Stomach smooth muscle (tissue), 2 donors: Measurements from ENCODE around the gene METRNL.

ENCODE experiments used
- H3K27ac ChIP-seq: one replicate; pipeline ENCODE4 v1.7.0; 2013; ENCODE audit warnings: mild to moderate bottlenecking, low read length, inconsistent platforms
- H3K27me3 ChIP-seq, 2 donors: one replicate each; pipeline ENCODE4 v1.7.0; 2013; ENCODE audit warnings: low read length in 2 of 2; ENCODE audit not compliant: insufficient read depth in 2 of 2, control insufficient read depth in 1 of 2
- H3K36me3 ChIP-seq, 2 donors: one replicate each; pipeline ENCODE4 v1.7.0; 2013; ENCODE audit warnings: low read length in 2 of 2; ENCODE audit not compliant: control insufficient read depth in 2 of 2, insufficient read depth in 2 of 2
- H3K4me1 ChIP-seq: one replicate; pipeline ENCODE4 v1.7.0; 2013; ENCODE audit warnings: low read length; ENCODE audit not compliant: control insufficient read depth, insufficient read depth
- H3K4me3 ChIP-seq, 2 donors: one replicate each; pipeline ENCODE4 v1.7.0; 2013; ENCODE audit warnings: low read length in 2 of 2
- H3K9ac ChIP-seq, 2 donors: one replicate each; pipeline ENCODE4 v1.7.0; 2013; ENCODE audit warnings: low read length in 2 of 2, mild to moderate bottlenecking in 1 of 2
- H3K9me3 ChIP-seq, 2 donors: one replicate each; pipeline ENCODE4 v1.7.0; 2013; ENCODE audit warnings: low read length in 2 of 2; ENCODE audit not compliant: control insufficient read depth in 2 of 2
- donor health status: healthy.
- donor health status: Pancreatic carcinoma.

Gene METRNL

DNA sequence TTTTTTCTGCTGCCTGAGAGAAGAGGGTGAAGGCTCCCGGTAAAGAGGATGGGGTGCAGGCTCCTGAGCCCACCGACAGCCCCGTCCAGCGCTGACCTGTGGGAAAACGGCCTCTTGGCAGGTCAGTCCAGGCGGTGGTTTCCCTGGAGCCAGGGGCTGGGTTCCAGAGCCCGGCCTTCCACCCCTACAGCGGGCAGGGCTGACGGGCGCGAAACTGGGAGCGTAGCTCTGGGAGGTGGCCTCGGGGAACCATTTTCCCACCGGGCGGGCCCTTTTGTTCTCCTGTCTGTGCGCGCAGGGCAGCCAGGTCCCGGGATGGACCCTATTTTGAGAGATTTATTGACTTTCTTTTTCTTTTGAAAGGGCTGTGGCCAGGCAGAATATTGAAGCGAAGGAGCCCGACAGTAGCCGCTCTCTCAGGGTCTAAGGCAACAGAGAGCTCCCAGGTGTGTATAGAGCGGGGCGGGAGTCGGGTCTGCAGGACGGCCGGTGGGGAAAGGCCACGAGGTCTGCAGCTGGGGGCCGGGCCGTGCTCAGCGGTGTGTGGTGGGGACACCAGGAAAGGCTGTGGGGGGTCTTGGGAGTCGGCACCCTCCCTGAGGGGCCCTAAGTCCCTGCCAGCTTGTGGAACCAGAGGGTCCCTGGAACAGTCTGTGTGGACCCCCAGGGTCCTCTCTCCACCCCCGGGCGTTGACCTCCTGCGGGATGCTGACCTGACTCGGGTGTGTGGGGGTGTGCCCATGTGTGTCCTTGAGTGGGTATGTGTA is 32.3 kb downstream of the METRNL start:
- Histone ChIP-seq H3K4me1 (peaks cover 22% of the 10 kb centered on the region), H3K4me3 (no peak overlapping the region), H3K36me3 (no peaks in the 10 kb centered on the region), H3K27me3 (peaks cover 0 to 2% of the 10 kb centered on the region in 2 donors), H3K9me3 (no peaks in the 10 kb centered on the region), H3K27ac (no peak overlapping the region), H3K9ac (no peak overlapping the region)

DNA sequence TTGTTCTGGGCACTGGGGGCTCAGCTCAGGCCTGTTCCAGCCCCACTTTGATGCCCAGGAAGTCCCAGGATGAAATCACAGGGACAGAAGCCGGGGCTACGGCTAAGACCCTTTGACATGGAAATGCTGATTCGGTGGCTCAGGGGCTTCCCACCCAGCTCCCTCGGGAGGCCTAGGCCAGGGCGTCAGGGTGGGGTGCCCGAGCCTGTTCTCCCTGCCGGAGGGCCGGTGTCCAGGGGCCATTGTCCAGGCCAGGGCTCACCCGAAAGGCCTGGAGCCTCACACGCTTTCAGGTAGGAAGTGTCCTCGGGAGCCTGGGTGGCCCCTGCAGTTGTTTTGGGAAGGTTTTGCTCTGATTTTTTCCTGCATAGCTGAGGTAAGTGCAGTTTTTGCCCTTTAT is 34.0 kb downstream of the METRNL start:
- H3K27ac ChIP-seq: no peak overlapping the region
- H3K4me3 ChIP-seq: no peak overlapping the region
- no peak overlapping the region for H3K9ac ChIP-seq
- peaks cover 0 to 2% of the 10 kb centered on the region in 2 donors for H3K27me3 ChIP-seq
- peaks cover 18% of the 10 kb centered on the region for H3K4me1 ChIP-seq
- no peaks in the 10 kb centered on the region for H3K36me3 ChIP-seq
- no peaks in the 10 kb centered on the region for H3K9me3 ChIP-seq

DNA sequence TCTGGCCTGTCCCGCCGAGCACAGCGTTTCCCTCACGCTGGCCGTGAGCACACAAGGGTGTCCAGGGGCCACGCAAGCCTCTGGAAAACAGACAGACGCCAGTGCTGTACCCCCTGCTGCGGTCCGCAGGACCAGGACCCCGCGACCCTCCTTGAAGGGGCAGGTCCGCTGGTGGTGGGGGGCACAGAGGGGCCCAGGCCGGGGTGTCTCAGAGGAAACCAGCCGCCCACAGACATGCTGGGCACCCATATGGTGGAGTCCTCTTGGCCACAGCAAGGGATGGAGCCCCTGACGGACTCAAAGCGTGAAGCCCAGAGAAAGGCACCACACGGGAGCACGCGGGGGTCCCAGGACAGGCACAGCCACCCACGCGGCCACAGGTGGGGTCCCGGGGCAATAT is 34.4 kb downstream of the METRNL start:
- H3K36me3 ChIP-seq: no peaks in the 10 kb centered on the region
- no peak overlapping the region for H3K4me3 ChIP-seq

DNA sequence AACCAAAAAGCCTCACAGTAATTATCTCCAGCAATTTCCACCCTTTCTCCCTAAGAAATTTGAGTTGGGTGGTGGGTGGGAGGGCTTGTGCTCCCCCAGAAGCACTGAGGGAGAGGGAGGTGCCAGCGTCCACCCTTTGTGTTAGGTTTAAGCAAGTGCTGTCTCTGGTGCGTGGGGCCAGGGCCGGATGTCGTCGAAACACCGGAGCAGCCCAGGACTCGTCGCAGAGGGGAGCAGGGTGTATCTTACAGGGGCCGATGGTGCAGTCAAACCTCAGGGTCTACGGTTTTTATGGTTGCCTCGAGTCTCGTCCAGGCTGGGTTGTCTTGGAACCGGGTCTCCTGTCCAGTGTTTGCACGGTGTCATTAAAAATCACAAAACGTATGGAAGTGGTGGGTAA is 35.3 kb downstream of the METRNL start:
- Histone ChIP-seq H3K4me3 (no peak overlapping the region), H3K36me3 (no peaks in the 10 kb centered on the region), H3K4me1 (peaks cover 12% of the 10 kb centered on the region), H3K27me3 (peaks cover 0 to 2% of the 10 kb centered on the region in 2 donors), H3K9ac (no peak overlapping the region), H3K9me3 (no peaks in the 10 kb centered on the region), H3K27ac (no peak overlapping the region)

More for the DNA sequence above, 34.4 kb downstream of the METRNL start:
- Histone ChIP-seq H3K9ac (no peak overlapping the region), H3K27me3 (peaks cover 0 to 2% of the 10 kb centered on the region in 2 donors), H3K4me1 (peaks cover 18% of the 10 kb centered on the region), H3K9me3 (no peaks in the 10 kb centered on the region), H3K27ac (no peak overlapping the region)

DNA sequence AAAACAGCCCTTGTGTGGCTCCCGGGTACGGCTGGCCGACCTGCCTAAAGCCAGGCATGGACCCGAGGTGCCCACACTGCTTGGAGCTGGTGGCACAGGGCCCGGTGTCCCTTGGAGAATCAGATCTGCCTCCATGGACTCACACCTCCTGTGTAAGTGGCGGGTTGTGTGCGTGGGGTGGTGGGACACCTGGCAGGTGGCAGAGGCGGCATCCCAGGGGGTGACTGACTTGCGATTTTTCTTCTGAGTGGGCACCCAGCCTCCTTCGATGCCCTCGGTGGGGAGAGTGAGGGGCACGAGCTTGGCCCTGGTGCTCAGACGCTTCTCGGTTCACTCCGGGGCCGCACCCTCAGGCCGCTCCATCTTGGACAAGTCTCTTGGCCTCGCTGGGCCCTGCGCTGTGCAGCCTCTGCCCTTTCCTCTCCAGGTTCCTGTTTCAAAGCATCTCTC is 35.8 kb downstream of the METRNL start:
- H3K4me3 ChIP-seq: no peak overlapping the region
- no peak overlapping the region for H3K27ac ChIP-seq
- H3K27me3 ChIP-seq: peaks cover 0 to 2% of the 10 kb centered on the region in 2 donors
- H3K4me1 ChIP-seq: peaks cover 7% of the 10 kb centered on the region
- no peaks in the 10 kb centered on the region for H3K36me3 ChIP-seq
- no peaks in the 10 kb centered on the region for H3K9me3 ChIP-seq
- no peak overlapping the region for H3K9ac ChIP-seq

DNA sequence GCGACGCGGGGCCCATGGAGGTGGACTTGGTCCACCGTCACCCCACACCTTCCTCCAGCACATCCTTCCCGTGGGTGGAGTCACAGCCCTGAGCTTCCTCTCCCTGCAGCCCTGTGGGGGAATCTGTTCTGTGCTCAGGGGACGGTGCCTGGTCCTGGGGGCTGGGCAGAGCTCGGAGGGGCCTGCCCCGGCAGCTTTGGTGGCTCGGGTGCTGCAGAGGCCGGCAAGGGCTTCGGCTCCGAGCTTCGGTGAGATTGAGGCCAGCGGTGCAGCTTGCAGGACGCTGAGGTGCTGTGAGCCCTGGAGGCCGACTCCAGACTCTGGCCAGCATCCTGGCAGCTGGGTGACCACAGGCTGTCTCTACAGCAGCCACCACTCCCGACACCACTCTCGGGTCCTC is 36.4 kb downstream of the METRNL start:
- Histone ChIP-seq H3K4me1 (peaks cover 1% of the 10 kb centered on the region), H3K9me3 (no peaks in the 10 kb centered on the region)

DNA sequence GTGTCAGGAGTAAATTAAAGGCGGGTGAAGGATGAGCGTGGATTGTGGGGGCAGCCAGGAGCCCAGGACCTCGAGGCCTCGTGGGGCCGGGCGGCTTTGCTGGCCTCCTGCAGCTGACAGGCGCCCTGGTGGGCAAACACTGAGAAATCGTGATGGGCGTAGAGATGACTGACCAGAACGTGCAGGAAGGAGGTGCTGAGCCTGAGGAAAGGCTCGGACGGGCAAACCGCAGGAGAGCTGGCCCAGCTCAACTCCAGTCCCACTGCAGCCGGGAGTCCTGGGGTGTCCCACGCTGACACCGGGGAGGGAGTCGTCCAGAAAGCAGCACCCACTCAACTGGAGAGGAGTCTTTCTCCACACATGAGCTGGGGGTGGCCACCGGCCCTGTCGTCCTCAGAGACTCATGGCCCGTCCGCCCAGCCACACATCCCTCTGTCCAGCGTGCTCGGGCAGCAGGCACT is 36.9 kb downstream of the METRNL start:
- Histone ChIP-seq H3K9ac (no peak overlapping the region), H3K4me1 (no peaks in the 10 kb centered on the region)

More for the DNA sequence above, 36.4 kb downstream of the METRNL start:
- Histone ChIP-seq H3K36me3 (no peaks in the 10 kb centered on the region), H3K27me3 (peaks cover 0 to under 1% of the 10 kb centered on the region in 2 donors), H3K27ac (no peak overlapping the region), H3K4me3 (no peak overlapping the region), H3K9ac (no peak overlapping the region)

DNA sequence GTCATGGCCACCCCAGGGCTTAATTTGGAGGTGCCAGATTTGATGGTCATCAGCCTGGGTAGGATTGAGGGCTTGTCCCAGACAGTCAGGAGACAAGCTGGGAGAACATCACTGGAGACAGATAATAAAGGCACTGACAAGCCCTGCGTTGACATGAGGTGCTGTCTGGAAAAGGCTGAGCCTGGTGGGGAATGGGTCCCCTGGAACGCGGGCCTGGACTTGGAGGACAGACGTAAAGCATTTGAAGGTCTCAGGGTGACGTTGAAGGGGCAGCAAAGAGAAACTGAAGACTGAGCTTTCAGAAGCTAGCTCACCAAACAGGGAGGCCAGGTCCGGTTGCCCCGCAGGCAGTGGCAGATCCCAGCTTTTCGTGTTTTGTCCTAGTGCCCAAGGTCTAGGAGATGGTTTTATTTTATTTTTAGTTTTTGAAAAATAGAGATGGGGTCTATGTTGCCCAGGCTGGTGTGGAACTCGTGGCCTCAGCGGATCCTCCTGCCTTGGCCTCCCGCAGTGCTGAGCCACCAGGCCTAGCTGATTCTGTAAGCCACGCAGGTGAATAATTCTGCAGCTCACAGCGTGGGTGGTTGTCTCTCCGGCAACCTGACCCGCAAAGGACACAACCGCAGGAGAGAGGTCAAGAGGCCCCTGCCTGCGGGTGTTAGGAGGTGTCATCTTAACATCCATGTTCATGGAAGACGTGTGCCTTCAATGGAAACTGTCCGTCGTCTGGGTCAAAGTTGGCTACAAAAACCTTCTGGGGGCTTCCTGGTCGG is 37.6 kb downstream of the METRNL start:
- H3K27me3 ChIP-seq: no peaks in the 10 kb centered on the region
- H3K9ac ChIP-seq: no peak overlapping the region
- no peak overlapping the region for H3K4me3 ChIP-seq
- H3K9me3 ChIP-seq: no peaks in the 10 kb centered on the region
- H3K4me1 ChIP-seq: no peaks in the 10 kb centered on the region
- no peak overlapping the region for H3K27ac ChIP-seq
- H3K36me3 ChIP-seq: no peaks in the 10 kb centered on the region

More for the DNA sequence above, 36.9 kb downstream of the METRNL start:
- no peaks in the 10 kb centered on the region for H3K9me3 ChIP-seq
- no peaks in the 10 kb centered on the region for H3K36me3 ChIP-seq
- no peaks in the 10 kb centered on the region for H3K27me3 ChIP-seq
- no peak overlapping the region for H3K4me3 ChIP-seq
- H3K27ac ChIP-seq: no peak overlapping the region

DNA sequence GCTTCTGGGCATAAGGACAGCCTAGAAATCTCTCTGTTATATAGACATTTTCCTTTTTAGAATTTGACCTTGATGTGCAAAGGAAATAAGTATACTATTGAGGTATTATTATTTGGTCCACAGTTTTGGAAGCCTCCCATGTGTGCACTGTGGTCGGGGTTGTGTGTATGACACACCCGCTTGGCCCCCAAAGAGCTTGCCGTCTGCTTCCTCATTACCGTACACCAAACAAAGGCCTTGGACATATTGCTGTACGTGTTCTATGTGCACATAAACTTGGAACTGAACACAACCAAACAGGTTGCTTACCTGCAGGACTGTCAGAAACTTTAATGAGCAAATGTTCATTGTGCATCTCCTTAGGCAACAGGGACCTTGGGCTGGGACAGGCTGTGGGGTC is 38.2 kb downstream of the METRNL start:
- no peak overlapping the region for H3K9ac ChIP-seq
- H3K9me3 ChIP-seq: no peaks in the 10 kb centered on the region
- no peaks in the 10 kb centered on the region for H3K4me1 ChIP-seq
- no peak overlapping the region for H3K27ac ChIP-seq
- peaks cover 0 to 3% of the 10 kb centered on the region in 2 donors for H3K27me3 ChIP-seq
- H3K36me3 ChIP-seq: no peaks in the 10 kb centered on the region
- no peak overlapping the region for H3K4me3 ChIP-seq

DNA sequence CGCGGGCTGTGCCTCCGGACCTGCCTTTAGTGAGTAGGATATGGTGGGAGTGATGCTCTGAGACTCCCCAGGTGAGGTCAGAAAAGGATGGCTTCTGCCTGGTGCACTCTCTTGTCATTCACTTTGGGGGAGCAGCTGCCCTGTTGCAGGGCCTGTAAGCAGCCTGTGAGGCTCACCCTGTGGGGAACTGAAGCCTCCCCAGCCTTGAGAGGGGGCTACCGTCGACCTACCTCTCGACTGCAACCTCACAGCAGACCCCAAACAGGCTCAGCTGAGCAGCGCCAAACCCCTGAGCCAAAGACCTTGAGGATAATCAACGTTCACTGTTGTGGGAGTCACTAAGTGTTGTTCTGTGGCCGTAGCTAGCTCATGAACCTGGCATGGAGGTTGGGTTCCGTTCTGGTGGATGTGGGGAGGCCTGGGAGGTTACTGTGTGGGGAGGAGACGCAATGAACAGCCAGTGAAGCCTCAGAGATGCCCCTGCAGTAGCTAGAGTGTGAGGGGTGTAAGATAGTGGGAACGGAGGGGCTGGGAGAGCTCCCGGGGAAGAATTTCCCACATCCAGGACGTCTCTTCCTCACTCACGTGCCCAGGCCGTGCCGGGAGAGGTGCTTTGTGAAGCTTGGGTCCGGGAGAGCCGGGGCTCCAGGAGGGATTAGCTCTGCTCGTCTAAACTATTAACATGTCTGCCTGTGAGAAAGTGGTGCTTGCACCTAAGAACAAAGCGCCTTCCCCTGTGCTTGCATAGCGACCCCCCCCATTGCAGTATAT is 38.8 kb downstream of the METRNL start:
- Histone ChIP-seq H3K27ac (no peak overlapping the region), H3K9ac (no peak overlapping the region), H3K4me1 (no peaks in the 10 kb centered on the region), H3K36me3 (no peaks in the 10 kb centered on the region), H3K9me3 (no peaks in the 10 kb centered on the region), H3K4me3 (no peak overlapping the region), H3K27me3 (peaks cover 0 to 3% of the 10 kb centered on the region in 2 donors)
